ENCODE results near the gene ECSIT. TPM values are rescaled to one million over a fixed set of nuclear protein-coding genes. Genes with fewer than 3 reads are reported as not detected.

ECSIT gene
- polyA plus RNA-seq, 1 donor from 2014 or later = 98.3 TPM

- Histone ChIP-seq H3K4me3 (ENCODE audit: low read length) (peak overlapping the region; percentile 87), H3K9me2 (ENCODE audit: insufficient read depth, low read length) (no peaks in the 10 kb centered on the region), H3K36me3 (ENCODE audit: insufficient read depth, low read length) (no peaks in the 10 kb centered on the region), H3K9me3 (ENCODE audit: low read length) (no peaks in the 10 kb centered on the region), H3K27me3 (ENCODE audit: insufficient read depth, low read depth, low read length) (no peaks in the 10 kb centered on the region), H3K4me2 (ENCODE audit: low read length) (peak overlapping the region; percentile 38), H3K27ac (ENCODE audit: low read length) (peak overlapping the region; percentile 76), H4K20me1 (ENCODE audit: insufficient read depth) (no peaks in the 10 kb centered on the region), H3K79me2 (replicated peaks; ENCODE audit: insufficient read depth, low read length) (no peaks in the 10 kb centered on the region), H2AFZ (ENCODE audit: low read depth, low read length) (peak overlapping the region; percentile 71), H3K9ac (ENCODE audit: low read length) (peak overlapping the region; percentile 90), H3F3A (ENCODE audit: insufficient read depth, low read length, poor library complexity, severe bottlenecking) (no peaks in the 10 kb centered on the region)
- TF ChIP-seq POLR2AphosphoS5 (IDR thresholded peaks at IDR 0.05) = no peak
These were observed 22.8 kb downstream of the ECSIT start for GRCh38 chr19:11506101-11506555.

- H3K4me3 ChIP-seq (ENCODE audit: low read length) = peak within 1 kb of the TSS; percentile 87
- no peaks in the 10 kb centered on the region for H3F3A ChIP-seq (ENCODE audit: insufficient read depth, low read length, poor library complexity, severe bottlenecking)
- no peaks in the 10 kb centered on the region for H3K79me2 ChIP-seq (replicated peaks; ENCODE audit: insufficient read depth, low read length)
- no peaks in the 10 kb centered on the region for H3K36me3 ChIP-seq (ENCODE audit: insufficient read depth, low read length)
- TF ChIP-seq TAF1 (IDR thresholded peaks at IDR 0.05; ENCODE audit: low read depth) (peak; percentile 40), EZH2 (IDR thresholded peaks at IDR 0.05; ENCODE audit: borderline replicate concordance, insufficient read depth, low read length, poor library complexity, severe bottlenecking) (no peak), CTCF (IDR thresholded peaks at IDR 0.05; ENCODE audit: poor library complexity, severe bottlenecking) (no peak), MXI1 (conservative IDR thresholded peaks at IDR 0.05; ENCODE audit: poor library complexity, severe bottlenecking) (peak; percentile 100), EP300 (conservative IDR thresholded peaks at IDR 0.05; ENCODE audit: poor library complexity, severe bottlenecking) (peak; percentile 47), RAD21 (conservative IDR thresholded peaks at IDR 0.05) (no peak), POLR2AphosphoS5 (IDR thresholded peaks at IDR 0.05) (peak; percentile 88), REST (IDR thresholded peaks at IDR 0.05; ENCODE audit: borderline replicate concordance) (no peak)
- peak within 1 kb of the TSS; percentile 76 for H3K27ac ChIP-seq (ENCODE audit: low read length)
- peak within 1 kb of the TSS; percentile 90 for H3K9ac ChIP-seq (ENCODE audit: low read length)
- no peaks in the 10 kb centered on the region for H3K9me2 ChIP-seq (ENCODE audit: insufficient read depth, low read length)
- H3K9me3 ChIP-seq (ENCODE audit: low read length) = no peaks in the 10 kb centered on the region
- H2AFZ ChIP-seq (ENCODE audit: low read depth, low read length) = peak within 1 kb of the TSS; percentile 71
- H3K4me2 ChIP-seq (ENCODE audit: low read length) = peak within 1 kb of the TSS; percentile 61
- no peaks in the 10 kb centered on the region for H4K20me1 ChIP-seq (ENCODE audit: insufficient read depth)
- H3K27me3 ChIP-seq (ENCODE audit: insufficient read depth, low read depth, low read length) = no peaks in the 10 kb centered on the region
These were observed 23.3 kb downstream of the ECSIT start, which contains the start of gene ZNF653 for GRCh38 chr19:11505504-11506100. Gene ZNF653, minus strand, starts transcription at chr19:11505839. Its CDS starts 53 bp downstream, at chr19:11505786.

Data from neural cell (in vitro differentiated cells).